ENCODE data around the gene SCN2B.

SCN2B gene

GRCh38 chr11:118120793-118121192 lies 55.6 kb downstream of the SCN2B start:
- H3K4me2 ChIP-seq (ENCODE audit: low read depth, low read length), result no peak overlapping the region
- H3K9me2 ChIP-seq (replicated peaks; ENCODE audit: insufficient read depth, low read length), result no peaks in the 10 kb centered on the region
- 0 out of 2 replicates have a peak, but pooled peaks cover 3% of the 10 kb centered on the region for H3K4me1 ChIP-seq (ENCODE audit: low read length)
- no peak overlapping the region for H3K4me3 ChIP-seq (ENCODE audit: low read length)
- TF ChIP-seq EZH2phosphoT487 (IDR thresholded peaks at IDR 0.05; ENCODE audit: low read length), result no peak
- no peak for TF ChIP-seq EZH2 (optimal IDR thresholded peaks at IDR 0.05; ENCODE audit: low read depth, low read length)
- TF ChIP-seq CTCF (IDR thresholded peaks at IDR 0.05; ENCODE audit: low read length), result no peak
- no peak overlapping the region for H3K9ac ChIP-seq (ENCODE audit: low read length)
- H3K27me3 ChIP-seq (replicated peaks; ENCODE audit: insufficient read depth, low read length), result no peaks in the 10 kb centered on the region
- no peak for DNase-seq
- no peak overlapping the region for H3K27ac ChIP-seq (ENCODE audit: low read length)
- no peaks in the 10 kb centered on the region for H3K36me3 ChIP-seq (replicated peaks; ENCODE audit: insufficient read depth, low read length)
- no peaks in the 10 kb centered on the region for H3K79me2 ChIP-seq (ENCODE audit: low read length)
- H3F3A ChIP-seq (ENCODE audit: insufficient read depth, low read length), result no peaks in the 10 kb centered on the region
- H2AFZ ChIP-seq (ENCODE audit: low read length), result no peak overlapping the region
- no peaks in the 10 kb centered on the region for H3K9me3 ChIP-seq (replicated peaks; ENCODE audit: insufficient read depth, low read length)
- H4K20me1 ChIP-seq (ENCODE audit: insufficient read depth, low read length), result no peaks in the 10 kb centered on the region

GRCh38 chr11:118117790-118118601 lies 58.4 kb downstream of the SCN2B start:
- no peak overlapping the region for H3K4me3 ChIP-seq (ENCODE audit: low read length)
- no peaks in the 10 kb centered on the region for H3K36me3 ChIP-seq (replicated peaks; ENCODE audit: insufficient read depth, low read length)
- H3K9me2 ChIP-seq (replicated peaks; ENCODE audit: insufficient read depth, low read length), result no peaks in the 10 kb centered on the region
- H3K4me1 ChIP-seq (ENCODE audit: low read length), result 0 out of 2 replicates have a peak, but pooled peaks cover 3% of the 10 kb centered on the region
- no peaks in the 10 kb centered on the region; the same call in 1 of the 2 replicates for H3K27me3 ChIP-seq (replicated peaks; ENCODE audit: insufficient read depth, low read length)
- H3K27ac ChIP-seq (ENCODE audit: low read length), result no peak overlapping the region
- no peaks in the 10 kb centered on the region for H3K9me3 ChIP-seq (replicated peaks; ENCODE audit: insufficient read depth, low read length)
- H3K9ac ChIP-seq (ENCODE audit: low read length), result no peak overlapping the region
- TF ChIP-seq EZH2 (optimal IDR thresholded peaks at IDR 0.05; ENCODE audit: low read depth, low read length), result no peak
- no peak for DNase-seq
- H2AFZ ChIP-seq (ENCODE audit: low read length), result no peak overlapping the region
- no peaks in the 10 kb centered on the region for H3F3A ChIP-seq (ENCODE audit: insufficient read depth, low read length)
- no peak overlapping the region for H3K4me2 ChIP-seq (ENCODE audit: low read depth, low read length)
- H3K79me2 ChIP-seq (ENCODE audit: low read length), result no peaks in the 10 kb centered on the region
- no peaks in the 10 kb centered on the region for H4K20me1 ChIP-seq (ENCODE audit: insufficient read depth, low read length)

- DNase-seq, result no peak
- H3K27me3 ChIP-seq (replicated peaks; ENCODE audit: insufficient read depth, low read length), result no peaks in the 10 kb centered on the region; the same call in 1 of the 2 replicates
- no peaks in the 10 kb centered on the region for H3K9me2 ChIP-seq (replicated peaks; ENCODE audit: insufficient read depth, low read length)
- H4K20me1 ChIP-seq (ENCODE audit: insufficient read depth, low read length), result no peaks in the 10 kb centered on the region
- TF ChIP-seq CTCF (IDR thresholded peaks at IDR 0.05; ENCODE audit: low read length), result no peak
- H3K79me2 ChIP-seq (ENCODE audit: low read length), result no peaks in the 10 kb centered on the region
- H3K27ac ChIP-seq (ENCODE audit: low read length), result no peak overlapping the region
- no peak overlapping the region for H2AFZ ChIP-seq (ENCODE audit: low read length)
- no peaks in the 10 kb centered on the region for H3F3A ChIP-seq (ENCODE audit: insufficient read depth, low read length)
- H3K4me1 ChIP-seq (ENCODE audit: low read length), result 0 out of 2 replicates have a peak, but pooled peaks cover 3% of the 10 kb centered on the region
- H3K36me3 ChIP-seq (replicated peaks; ENCODE audit: insufficient read depth, low read length), result no peaks in the 10 kb centered on the region
- H3K4me3 ChIP-seq (ENCODE audit: low read length), result no peak overlapping the region
- H3K9me3 ChIP-seq (replicated peaks; ENCODE audit: insufficient read depth, low read length), result no peaks in the 10 kb centered on the region
- no peak overlapping the region for H3K4me2 ChIP-seq (ENCODE audit: low read depth, low read length)
- no peak overlapping the region for H3K9ac ChIP-seq (ENCODE audit: low read length)
These were observed 61.4 kb downstream of the SCN2B start for GRCh38 chr11:118115048-118115447.

- H3K9ac ChIP-seq (ENCODE audit: low read length), result no peak overlapping the region
- no peaks in the 10 kb centered on the region; the same call in 1 of the 2 replicates for H3K27me3 ChIP-seq (replicated peaks; ENCODE audit: insufficient read depth, low read length)
- no peak overlapping the region for H3K27ac ChIP-seq (ENCODE audit: low read length)
- H3K79me2 ChIP-seq (ENCODE audit: low read length), result no peaks in the 10 kb centered on the region
- H3K4me3 ChIP-seq (ENCODE audit: low read length), result no peak overlapping the region
- H2AFZ ChIP-seq (ENCODE audit: low read length), result no peak overlapping the region
- TF ChIP-seq CTCF (IDR thresholded peaks at IDR 0.05; ENCODE audit: low read length), result no peak
- TF ChIP-seq EZH2 (optimal IDR thresholded peaks at IDR 0.05; ENCODE audit: low read depth, low read length), result no peak
- no peak for TF ChIP-seq EZH2phosphoT487 (IDR thresholded peaks at IDR 0.05; ENCODE audit: low read length)
- no peaks in the 10 kb centered on the region for H3K36me3 ChIP-seq (replicated peaks; ENCODE audit: insufficient read depth, low read length)
- no peak overlapping the region for H3K4me2 ChIP-seq (ENCODE audit: low read depth, low read length)
- no peaks in the 10 kb centered on the region for H3F3A ChIP-seq (ENCODE audit: insufficient read depth, low read length)
- no peaks in the 10 kb centered on the region for H3K9me2 ChIP-seq (replicated peaks; ENCODE audit: insufficient read depth, low read length)
- H4K20me1 ChIP-seq (ENCODE audit: insufficient read depth, low read length), result no peaks in the 10 kb centered on the region
- no peak for DNase-seq
- H3K9me3 ChIP-seq (replicated peaks; ENCODE audit: insufficient read depth, low read length), result no peaks in the 10 kb centered on the region
- 0 out of 2 replicates have a peak, but pooled peaks cover 3% of the 10 kb centered on the region for H3K4me1 ChIP-seq (ENCODE audit: low read length)
These were observed 62.2 kb downstream of the SCN2B start for GRCh38 chr11:118114266-118114665.
